Measurements from ENCODE around the gene PRKCZ. TPM values are rescaled to one million over a fixed set of nuclear protein-coding genes. Genes with fewer than 3 reads are reported as not detected.

The PRKCZ gene
- polyA plus RNA-seq, 1 of the 3 experiments (the other 2 are of a cell fraction) = 24.2 TPM

DNA sequence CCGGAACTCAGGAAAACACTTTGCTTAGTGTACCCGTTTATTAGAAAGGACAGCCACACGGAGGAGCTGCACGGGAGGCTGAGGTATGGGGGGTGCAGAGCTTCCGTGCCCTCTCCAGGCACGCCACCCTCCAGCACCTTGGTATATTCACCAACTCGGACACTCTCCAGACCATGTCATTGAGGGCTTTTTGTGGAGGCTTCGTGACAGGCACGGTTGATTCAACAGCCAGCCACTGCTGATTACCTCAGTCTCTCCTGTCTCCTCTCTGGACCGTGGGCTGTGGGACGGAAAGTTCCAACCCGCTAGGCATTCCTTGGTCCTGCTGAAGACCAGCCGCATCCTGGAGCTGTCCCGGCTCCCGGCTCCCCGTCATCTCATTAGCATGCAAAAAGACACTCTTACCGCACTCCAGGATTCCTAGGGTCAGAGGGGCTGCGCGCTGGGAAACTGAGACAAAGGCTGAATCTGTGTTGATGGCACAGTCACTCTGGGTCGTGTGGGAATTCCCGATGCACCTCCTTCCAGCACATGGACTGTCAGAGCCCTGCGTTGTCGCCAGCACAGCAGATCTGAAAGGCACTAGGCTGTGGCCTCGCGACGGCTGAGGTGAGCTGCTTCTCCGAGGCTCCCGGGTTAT is 65.6 kb downstream of the PRKCZ start:
- DNase-seq = no peak
- 75% methylated on average over 15 of the region's 28 CpGs for WGBS (ENCODE audit: low lambda C conversion rate)
- no peak overlapping the region for H2AFZ ChIP-seq (ENCODE audit: low read depth)
- no peaks in the 10 kb centered on the region for H3F3A ChIP-seq (replicated peaks; ENCODE audit: insufficient read depth)
- H3K27ac ChIP-seq (ENCODE audit: low read depth in 2 of 2, low read length in 1 of 2) = no peak overlapping the region
- H3K9ac ChIP-seq = no peak overlapping the region
- peaks cover 3% of the 10 kb centered on the region; the same call in 1 of the 2 replicates for H3K9me3 ChIP-seq
- H3K27me3 ChIP-seq (ENCODE audit: insufficient read depth) = no peaks in the 10 kb centered on the region
- H3K4me2 ChIP-seq = no peak overlapping the region
- no peaks in the 10 kb centered on the region for H4K20me1 ChIP-seq (ENCODE audit: insufficient read depth)
- H3K36me3 ChIP-seq (replicated peaks in 1 of 2; ENCODE audit: control insufficient read depth in 1 of 2, insufficient read depth in 2 of 2, low read length in 1 of 2) = no peaks in the 10 kb centered on the region
- H3K4me1 ChIP-seq (ENCODE audit: control insufficient read depth in 1 of 2, insufficient read depth in 2 of 2, low read depth in 1 of 2, low read length in 1 of 2) = no peaks in the 10 kb centered on the region
- TF ChIP-seq RFX5 (IDR thresholded peaks at IDR 0.05; ENCODE audit: low read length) = no peak
- H3K9me2 ChIP-seq = no peaks in the 10 kb centered on the region
- H3K4me3 ChIP-seq (ENCODE audit: low read depth in 2 of 2, low read length in 1 of 2) = no peak overlapping the region
- ChIA-PET POLR2A (no interaction called here), CTCF (interaction anchor here (0.8 to 1.9 kb wide), 5 partner anchors 24 to 1503 kb away, joined by 3 to 8 read pairs (median 4); no protein-coding TSS in a partner anchor)
- H3K79me2 ChIP-seq (ENCODE audit: insufficient read depth) = no peaks in the 10 kb centered on the region

DNA sequence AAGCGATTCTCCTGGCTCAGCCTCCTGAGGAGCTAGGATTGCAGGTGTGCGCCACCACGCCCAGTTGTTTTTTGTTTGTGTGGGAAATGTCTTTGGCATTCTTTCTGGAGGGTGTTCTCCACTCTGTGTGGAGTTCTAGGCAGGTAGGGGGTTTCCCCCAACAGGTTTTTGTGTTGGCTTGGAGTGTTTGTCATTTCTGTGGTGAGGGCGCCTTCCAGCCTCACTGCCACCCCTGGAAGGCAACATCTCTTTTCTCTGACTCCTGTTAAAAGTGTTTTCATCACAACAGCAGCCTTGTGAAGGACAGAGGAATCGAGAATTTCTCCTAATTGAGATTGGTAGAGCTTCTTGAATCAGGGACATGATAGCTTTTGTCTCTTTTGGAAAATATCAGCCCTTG is 69.7 kb downstream of the PRKCZ start:
- no peak overlapping the region for H3K27ac ChIP-seq (ENCODE audit: low read depth in 2 of 2, low read length in 1 of 2)
- no peaks in the 10 kb centered on the region for H3K9me2 ChIP-seq
- ChIA-PET CTCF (no interaction called here), POLR2A (no interaction called here)
- no peak for TF ChIP-seq SMC3 (IDR thresholded peaks at IDR 0.05; ENCODE audit: low read depth, low read length)
- TF ChIP-seq MXI1 (IDR thresholded peaks at IDR 0.05; ENCODE audit: low read depth, low read length) = no peak
- TF ChIP-seq CHD2 (IDR thresholded peaks at IDR 0.05; ENCODE audit: low read length, partially characterized antibody) = no peak
- no peak for TF ChIP-seq TAF1 (IDR thresholded peaks at IDR 0.05; ENCODE audit: borderline replicate concordance, low read depth, low read length)
- TF ChIP-seq, protein P1, sequence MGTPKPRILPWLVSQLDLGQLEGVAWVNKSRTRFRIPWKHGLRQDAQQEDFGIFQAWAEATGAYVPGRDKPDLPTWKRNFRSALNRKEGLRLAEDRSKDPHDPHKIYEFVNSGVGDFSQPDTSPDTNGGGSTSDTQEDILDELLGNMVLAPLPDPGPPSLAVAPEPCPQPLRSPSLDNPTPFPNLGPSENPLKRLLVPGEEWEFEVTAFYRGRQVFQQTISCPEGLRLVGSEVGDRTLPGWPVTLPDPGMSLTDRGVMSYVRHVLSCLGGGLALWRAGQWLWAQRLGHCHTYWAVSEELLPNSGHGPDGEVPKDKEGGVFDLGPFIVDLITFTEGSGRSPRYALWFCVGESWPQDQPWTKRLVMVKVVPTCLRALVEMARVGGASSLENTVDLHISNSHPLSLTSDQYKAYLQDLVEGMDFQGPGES (IDR thresholded peaks at IDR 0.05; ENCODE audit: low read depth, low read length) = no peak
- TF ChIP-seq GATA2 (CRISPR knock-in tag; IDR thresholded peaks at IDR 0.05) = no peak
- no peak for TF ChIP-seq ELF1 (IDR thresholded peaks at IDR 0.05)
- no peak for TF ChIP-seq RFX5 (IDR thresholded peaks at IDR 0.05; ENCODE audit: low read length)
- no peak for TF ChIP-seq RCOR1 (IDR thresholded peaks at IDR 0.05; ENCODE audit: low read length)
- no peak for TF ChIP-seq TEAD4 (IDR thresholded peaks at IDR 0.05; ENCODE audit: borderline replicate concordance, insufficient read depth)
- no peak for TF ChIP-seq ZBTB33 (IDR thresholded peaks at IDR 0.05; ENCODE audit: borderline replicate concordance, low read depth)
- no peak for TF ChIP-seq RAD21 (IDR thresholded peaks at IDR 0.05; ENCODE audit: low read length)
- no peak for TF ChIP-seq MEF2A (IDR thresholded peaks at IDR 0.05; ENCODE audit: borderline replicate concordance, low read depth)
- no peak for TF ChIP-seq RXRA (IDR thresholded peaks at IDR 0.05; ENCODE audit: borderline replicate concordance, low read depth)
- no peak for TF ChIP-seq JUND (IDR thresholded peaks at IDR 0.05)
- TF ChIP-seq, protein P2, sequence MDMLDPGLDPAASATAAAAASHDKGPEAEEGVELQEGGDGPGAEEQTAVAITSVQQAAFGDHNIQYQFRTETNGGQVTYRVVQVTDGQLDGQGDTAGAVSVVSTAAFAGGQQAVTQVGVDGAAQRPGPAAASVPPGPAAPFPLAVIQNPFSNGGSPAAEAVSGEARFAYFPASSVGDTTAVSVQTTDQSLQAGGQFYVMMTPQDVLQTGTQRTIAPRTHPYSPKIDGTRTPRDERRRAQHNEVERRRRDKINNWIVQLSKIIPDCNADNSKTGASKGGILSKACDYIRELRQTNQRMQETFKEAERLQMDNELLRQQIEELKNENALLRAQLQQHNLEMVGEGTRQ (IDR thresholded peaks at IDR 0.05; ENCODE audit: borderline replicate concordance, low read depth, low read length) = no peak
- TF ChIP-seq YY1 (IDR thresholded peaks at IDR 0.05; ENCODE audit: low read depth) = no peak
- no peak for TF ChIP-seq MAX (IDR thresholded peaks at IDR 0.05; ENCODE audit: low read depth)
- H3K36me3 ChIP-seq (replicated peaks in 1 of 2; ENCODE audit: control insufficient read depth in 1 of 2, insufficient read depth in 2 of 2, low read length in 1 of 2) = no peaks in the 10 kb centered on the region
- H3K9ac ChIP-seq = no peak overlapping the region
- 72% methylated on average over 5 of the region's 5 CpGs for WGBS (ENCODE audit: low lambda C conversion rate)
- no peaks in the 10 kb centered on the region for H3K79me2 ChIP-seq (ENCODE audit: insufficient read depth)
- no peaks in the 10 kb centered on the region for H3K27me3 ChIP-seq (ENCODE audit: insufficient read depth)
- H3K4me3 ChIP-seq (ENCODE audit: low read depth in 2 of 2, low read length in 1 of 2) = no peak overlapping the region
- H2AFZ ChIP-seq (ENCODE audit: low read depth) = no peak overlapping the region
- DNase-seq = no peak
- H3K4me1 ChIP-seq (ENCODE audit: control insufficient read depth in 1 of 2, insufficient read depth in 2 of 2, low read depth in 1 of 2, low read length in 1 of 2) = no peaks in the 10 kb centered on the region
- peaks cover 3% of the 10 kb centered on the region; the same call in 1 of the 2 replicates for H3K9me3 ChIP-seq
- no peaks in the 10 kb centered on the region for H3F3A ChIP-seq (replicated peaks; ENCODE audit: insufficient read depth)
- H3K4me2 ChIP-seq = no peak overlapping the region
- no peaks in the 10 kb centered on the region for H4K20me1 ChIP-seq (ENCODE audit: insufficient read depth)

All from SK-N-SH (cell line).